Measurements from ENCODE around the gene KRTAP19-4.
"Not testable (repeated sequence)": the region's sequence is repeated elsewhere in the genome, so short reads cannot be mapped to it uniquely, and the experiment has no call there.

KRTAP19-4 gene, protein sequence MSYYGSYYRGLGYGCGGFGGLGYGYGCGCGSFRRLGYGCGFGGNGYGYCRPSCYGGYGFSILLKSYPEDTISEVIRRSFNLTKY

DNA sequence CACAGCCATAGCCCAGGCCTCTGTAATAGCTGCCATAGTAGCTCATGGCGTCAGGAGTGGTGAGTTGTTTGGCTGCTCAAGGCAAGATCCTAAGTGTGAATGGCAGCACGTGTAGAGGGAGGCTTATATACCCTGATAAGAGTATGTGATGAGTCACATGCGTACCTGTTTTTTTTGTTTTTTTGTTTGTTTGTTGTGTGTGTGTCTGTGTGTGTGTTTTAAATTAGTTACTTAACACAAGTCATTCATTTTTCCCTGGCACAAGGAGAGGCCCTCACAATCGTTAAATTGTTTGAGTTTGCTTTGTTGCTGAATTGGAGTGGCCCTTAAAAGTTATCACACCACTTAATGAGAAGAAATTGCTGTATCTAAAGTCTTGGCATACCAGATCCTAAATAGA, at the start of gene KRTAP19-4:
TSS of gene KRTAP19-4 (minus strand) at position 101 of the 400 bp plus-strand sequence. CDS start at position 46, 55 bp downstream.
- DNase-seq (ENCODE audit: low read depth) = no peak

DNA sequence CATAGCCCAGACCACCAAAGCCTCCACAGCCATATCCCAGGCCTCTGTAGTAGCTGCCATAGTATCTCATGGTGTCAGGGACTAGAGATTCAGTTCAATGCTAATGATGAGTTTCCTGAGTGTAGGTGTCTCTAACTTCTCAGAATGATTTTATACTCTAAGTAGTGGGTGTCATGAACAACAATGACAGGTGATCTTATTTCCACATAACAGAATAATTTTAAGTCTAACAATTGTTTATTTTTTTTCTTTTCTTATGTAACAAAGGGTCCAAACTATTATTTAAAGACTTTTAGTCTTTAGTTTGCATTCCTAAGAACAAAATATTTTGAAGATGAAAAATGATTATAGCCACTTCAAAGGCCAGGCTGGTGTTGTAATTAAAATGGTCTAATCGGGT, 44.8 kb upstream of the KRTAP19-4 start, which contains the start of gene KRTAP19-6:
TSS of gene KRTAP19-6 (minus strand) at position 101 of the 400 bp plus-strand sequence. CDS start at position 70, 31 bp downstream.
- DNase-seq (ENCODE audit: low read depth) = no peak

DNA sequence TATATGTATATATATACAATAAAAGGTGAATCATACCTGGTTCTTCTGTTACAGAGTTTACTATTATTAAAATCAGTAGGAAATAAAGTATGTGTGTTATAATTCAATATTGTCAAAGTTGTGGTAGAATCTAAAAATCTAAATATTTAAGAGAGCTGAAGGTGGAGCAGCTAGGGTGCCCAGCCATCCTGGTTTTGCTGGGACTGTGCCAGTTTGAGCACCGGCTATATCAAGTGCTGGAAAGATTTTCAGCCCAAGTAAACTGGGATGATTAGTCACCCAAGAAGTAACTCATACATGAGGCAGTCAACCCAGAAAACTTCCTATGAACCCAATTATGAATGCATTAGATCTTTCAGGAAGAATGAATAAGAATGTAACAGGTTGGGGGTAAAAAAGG, 21.9 kb upstream of the KRTAP19-4 start:
- DNase-seq (ENCODE audit: low read depth) = no peak

DNA sequence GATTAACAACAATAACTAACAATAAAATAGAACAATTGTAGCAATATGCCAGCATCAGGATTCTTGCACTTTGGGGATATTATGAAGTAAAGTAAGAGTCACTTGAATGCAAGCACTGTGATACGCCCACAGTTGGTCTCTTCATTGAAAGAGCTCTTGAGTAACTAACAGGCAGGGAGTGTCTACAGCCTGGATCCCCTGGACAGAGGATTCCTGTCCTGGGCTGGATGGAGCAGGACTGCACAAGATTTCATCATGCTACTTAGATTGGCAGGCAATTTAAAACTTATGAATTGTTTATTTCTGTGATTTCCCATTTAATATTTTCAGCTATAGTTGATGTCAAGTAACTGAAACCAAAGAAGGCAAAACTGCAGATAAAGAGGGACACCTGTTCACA, 18.7 kb upstream of the KRTAP19-4 start:
- no peak for DNase-seq (ENCODE audit: low read depth)

DNA sequence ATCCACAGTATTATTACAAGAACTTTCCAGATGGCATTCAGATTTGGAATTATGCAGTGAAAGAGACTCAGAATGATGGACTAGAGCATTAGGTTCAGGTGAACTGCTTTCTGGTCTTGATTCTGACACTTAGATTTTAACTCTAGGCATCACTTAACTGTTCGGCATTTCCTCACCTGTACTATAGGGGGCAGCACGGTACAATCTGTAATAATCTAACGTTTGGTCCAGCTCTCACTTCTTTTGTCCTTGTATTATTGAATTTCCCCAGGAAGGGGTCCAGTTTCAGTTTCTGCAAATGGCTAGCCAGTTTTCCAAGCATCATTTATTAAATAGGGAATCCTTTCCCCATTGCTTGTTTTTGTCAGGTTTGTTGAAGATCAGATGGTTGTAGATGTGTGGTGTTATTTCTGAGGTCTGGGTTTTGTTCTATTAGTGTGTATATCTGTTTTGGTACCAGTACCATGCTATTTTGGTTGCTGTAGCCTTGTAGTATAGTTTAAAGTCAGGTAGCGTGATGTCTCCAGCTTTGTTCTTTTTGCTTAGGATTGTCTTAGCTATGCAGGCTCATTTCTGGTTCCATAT, 8.7 kb upstream of the KRTAP19-4 start:
- DNase-seq (ENCODE audit: low read depth) = not testable (repeated sequence)

- no peak for DNase-seq (ENCODE audit: low read depth)
Measured at GRCh38 chr21:30502041-30502440, 5.1 kb upstream of the KRTAP19-4 start, which contains the start of gene KRTAP19-5. Gene KRTAP19-5 (minus strand): TSS chr21:30502141. CDS start chr21:30502090, 51 bp downstream.

GRCh38 chr21:30491963-30492428, 5.0 kb downstream of the KRTAP19-4 start, which contains the start of gene KRTAP19-3:
Gene KRTAP19-3 (minus strand): TSS chr21:30492013. CDS start chr21:30491957, 56 bp downstream.
- no peak for DNase-seq (ENCODE audit: low read depth)

- no peak for DNase-seq (ENCODE audit: low read depth)
Measured at GRCh38 chr21:30487336-30487735, 9.6 kb downstream of the KRTAP19-4 start, which contains the start of gene KRTAP19-2. Gene KRTAP19-2 (minus strand): TSS chr21:30487436. CDS start chr21:30487348, 88 bp downstream.

DNA sequence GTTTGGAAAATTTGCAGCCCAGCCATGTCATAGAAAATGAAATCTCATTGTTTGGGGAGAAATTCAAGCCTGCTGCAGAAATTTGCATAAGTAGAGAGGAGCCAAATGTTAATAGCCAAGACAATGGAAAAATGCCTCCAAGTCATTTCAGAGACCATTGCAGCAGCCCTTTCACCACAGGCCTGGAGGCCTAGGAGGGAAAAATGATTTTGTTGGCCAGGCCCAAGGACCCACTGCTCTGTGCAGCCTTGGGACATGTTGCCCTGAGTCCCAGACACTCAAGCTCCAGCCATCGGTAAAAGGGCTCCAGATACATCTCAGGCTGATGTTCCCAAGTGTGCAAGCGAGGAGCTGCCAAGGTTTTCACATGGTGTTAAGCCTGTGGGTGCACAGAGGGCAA, 10.8 kb downstream of the KRTAP19-4 start:
- DNase-seq (ENCODE audit: low read depth) = no peak

GRCh38 chr21:30482130-30482529, 14.8 kb downstream of the KRTAP19-4 start:
- no peak for DNase-seq (ENCODE audit: low read depth)

DNA sequence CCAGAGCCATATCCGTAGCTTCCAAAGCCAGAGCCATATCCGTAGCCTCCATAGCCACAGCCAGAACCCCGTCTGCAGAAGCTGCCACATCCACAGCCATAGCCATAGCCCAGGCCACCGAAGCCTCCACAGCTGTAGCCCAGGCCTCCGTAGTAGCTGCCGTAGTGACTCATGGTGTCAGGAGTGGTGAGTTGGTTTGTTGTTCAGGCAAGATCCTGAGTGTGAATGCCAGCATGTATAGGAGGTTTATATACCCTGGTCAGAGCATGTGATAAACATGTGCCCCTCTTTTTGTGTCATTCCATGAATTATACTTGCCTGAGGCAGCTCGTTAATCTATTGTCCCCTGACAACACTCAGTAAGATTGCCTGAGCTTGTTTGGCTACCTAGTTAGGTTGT, 16.8 kb downstream of the KRTAP19-4 start, which contains the start of gene KRTAP19-1:
TSS of gene KRTAP19-1 (minus strand) at position 223 of the 400 bp plus-strand sequence. CDS start at position 173, 50 bp downstream.
- DNase-seq (ENCODE audit: low read depth) = no peak

- no peak for DNase-seq (ENCODE audit: low read depth)
Measured at GRCh38 chr21:30479259-30479658, 17.7 kb downstream of the KRTAP19-4 start.

- DNase-seq (ENCODE audit: low read depth) = no peak
Measured at GRCh38 chr21:30478004-30478403, 19.0 kb downstream of the KRTAP19-4 start.

DNA sequence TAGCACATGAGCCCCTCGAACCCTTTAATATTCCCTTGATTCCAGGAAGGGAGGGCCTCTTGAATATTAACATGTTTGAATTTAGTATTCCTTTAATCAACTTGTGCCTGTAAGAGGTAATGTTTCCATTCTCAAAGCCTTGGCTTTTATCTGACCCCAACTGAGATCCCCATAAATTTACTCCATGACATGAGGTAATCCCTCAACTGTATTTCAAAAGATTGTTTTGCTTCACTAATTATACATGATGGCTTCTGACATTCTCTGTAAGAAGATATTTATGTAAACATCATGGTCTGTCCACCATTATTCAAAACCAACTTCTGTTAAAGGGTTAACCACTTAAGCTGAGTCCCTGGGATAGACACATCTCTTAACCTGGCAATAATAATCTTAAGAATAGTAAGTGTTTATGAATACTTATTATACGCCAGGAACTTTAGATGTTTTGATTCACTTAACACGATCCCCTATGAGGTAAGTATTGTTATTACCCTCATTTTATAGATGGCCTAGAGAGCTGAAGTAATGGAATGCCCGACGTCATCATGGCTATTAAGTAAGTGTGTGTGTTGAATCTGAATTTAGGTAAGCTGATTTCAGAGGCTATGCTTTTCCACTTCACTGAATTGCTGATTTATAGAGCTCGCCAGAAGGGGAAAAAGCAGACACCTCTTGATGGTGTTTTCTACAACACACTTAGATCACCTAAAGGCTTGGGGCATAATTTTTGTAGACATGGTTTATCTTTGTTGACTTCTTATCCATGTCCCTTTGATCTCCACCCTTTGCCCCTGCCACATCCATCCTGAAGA, 27.9 kb downstream of the KRTAP19-4 start:
- no peak for DNase-seq (ENCODE audit: low read depth)

- no peak for DNase-seq (ENCODE audit: low read depth)
Measured at GRCh38 chr21:30463713-30464112, 33.3 kb downstream of the KRTAP19-4 start.

- no peak for DNase-seq (ENCODE audit: low read depth)
Measured at GRCh38 chr21:30448514-30448913, 48.5 kb downstream of the KRTAP19-4 start.

DNA sequence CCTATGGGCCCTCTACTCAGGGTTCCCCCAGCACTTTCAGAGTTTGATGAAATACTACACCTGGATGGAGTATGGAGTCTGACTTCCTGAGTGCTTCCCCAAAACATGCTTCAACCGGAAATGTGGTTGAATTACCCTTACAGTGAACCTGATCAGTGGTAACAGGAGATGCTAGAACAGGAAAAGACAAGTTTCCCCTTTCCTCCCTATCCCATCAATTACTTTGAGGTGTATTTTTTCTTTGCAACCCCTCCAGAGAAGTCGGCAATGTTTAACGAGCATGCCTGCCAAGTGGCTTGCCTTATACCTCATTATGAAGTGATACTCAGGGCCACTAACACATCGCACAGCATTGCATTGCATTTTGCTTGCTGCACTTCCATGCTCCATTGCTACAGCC, 49.9 kb downstream of the KRTAP19-4 start:
- no peak for DNase-seq (ENCODE audit: low read depth)

Data from stimulated activated CD8-positive, alpha-beta memory T cell treated with anti-CD3 and anti-CD28 coated beads, Interleukin-15, amount 100 ng/mL, for 1 hour (primary cell).